A673 (cell line): ENCODE measurements around the gene ASAP3. TPM values are rescaled to one million over a fixed set of nuclear protein-coding genes. Genes with fewer than 3 reads are reported as not detected.

Experiments
- BruUV-seq: library from RNA; stranded (reverse); fragments of 400-500 nt; replicated peaks from 2 replicates; lab custom pipeline; 2021; lab: Mats Ljungman, UMichigan
- CTCF ChIA-PET: fragments of 300-600 bp; sonication (Branson Sonifier 250); formaldehyde crosslinking; loops from one replicate; lab custom pipeline; 2022; ENCODE audit warnings: antibody characterized with exemption; lab: Charles Lee
- POLR2A ChIA-PET: fragments of 300-600 bp; sonication (Branson Sonifier 250); formaldehyde crosslinking; loops from one replicate; lab custom pipeline; 2022; ENCODE audit warnings: antibody characterized with exemption; ENCODE audit not compliant: low non-redundant PET; lab: Charles Lee
- DNase-seq: peaks from one replicate; pipeline ENCODE4 v3.0.0-alpha.2; 2015; ENCODE audit warnings: low spot score
- H3K27ac ChIP-seq: fragments of 200-600 bp; sonication (generic); 2 replicates; pipeline ENCODE4 v1.5.1; 2016; ENCODE audit warnings: mixed run types, low read depth, mild to moderate bottlenecking, mixed read lengths, antibody characterized with exemption, low read length; ENCODE audit not compliant: poor library complexity, severe bottlenecking
- H3K27me3 ChIP-seq: fragments of 200-600 bp; sonication (generic); replicated peaks from 2 replicates; pipeline ENCODE4 v1.6.1; 2017; ENCODE audit warnings: mixed run types, low read depth, mild to moderate bottlenecking, mixed read lengths, antibody characterized with exemption, low read length; ENCODE audit not compliant: insufficient read depth, poor library complexity
- H3K36me3 ChIP-seq: fragments of 200-600 bp; sonication (generic); 2 replicates; pipeline ENCODE4 v1.6.1; 2016; ENCODE audit warnings: mixed run types, mild to moderate bottlenecking, mixed read lengths, antibody characterized with exemption, low read length; ENCODE audit not compliant: insufficient read depth, poor library complexity, severe bottlenecking
- H3K4me1 ChIP-seq: fragments of 200-600 bp; sonication (generic); 2 replicates; pipeline ENCODE4 v1.6.1; 2017; ENCODE audit warnings: mixed run types, mild to moderate bottlenecking, mixed read lengths, antibody characterized with exemption, low read length; ENCODE audit not compliant: insufficient read depth, poor library complexity, severe bottlenecking
- H3K4me3 ChIP-seq: fragments of 200-600 bp; sonication (generic); 2 replicates; pipeline ENCODE4 v1.5.1; 2016; ENCODE audit warnings: low read depth, mixed run types, mild to moderate bottlenecking, mixed read lengths, low read length; ENCODE audit not compliant: poor library complexity, severe bottlenecking
- H3K9me3 ChIP-seq: fragments of 200-600 bp; sonication (generic); 2 replicates; pipeline ENCODE4 v1.6.1; 2016; ENCODE audit warnings: mixed run types, low read depth, mild to moderate bottlenecking, mixed read lengths, antibody characterized with exemption, low read length; ENCODE audit not compliant: poor library complexity, severe bottlenecking
- CTCF ChIP-seq: fragments of 300-800, 200-600 bp; sonication (generic); conservative IDR thresholded peaks from 2 replicates; pipeline ENCODE4 v1.5.1; 2017; ENCODE audit warnings: low read depth, mild to moderate bottlenecking, antibody characterized with exemption, low read length, moderate library complexity, mixed read lengths
- EZH2 ChIP-seq: fragments of 200-600 bp; sonication (generic); IDR thresholded peaks from 2 replicates; pipeline ENCODE4 v1.6.1; 2017; ENCODE audit warnings: borderline replicate concordance, low read depth, mild to moderate bottlenecking, mixed read lengths, antibody characterized with exemption, low read length; ENCODE audit not compliant: poor library complexity, severe bottlenecking
- intact Hi-C: fragments of 100-400 bp; cut with micrococcal nuclease; formaldehyde crosslinking; loops from one replicate; pipeline ENCODE4 v1.10.0; 2022; ENCODE audit not compliant: unreplicated experiment
- total RNA-seq: library from RNA; stranded (reverse); gene quantifications from 2 replicates; pipeline ENCODE4 v1.2.3, GENCODE V29; 2021

ASAP3 gene
- total RNA-seq, 1 experiment from 2014 or later: 7.8 TPM

GRCh38 chr1:23438545-23438944, 45.4 kb downstream of the ASAP3 start:
- ChIA-PET CTCF (no interaction called here), POLR2A (no interaction called here)
- DNase-seq: no peak
- Histone ChIP-seq H3K27ac (no peak overlapping the region), H3K9me3 (no peaks in the 10 kb centered on the region), H3K4me3 (no peak overlapping the region), H3K4me1 (no peaks in the 10 kb centered on the region), H3K27me3 (no peaks in the 10 kb centered on the region), H3K36me3 (no peaks in the 10 kb centered on the region)
- TF ChIP-seq EZH2 (no peak), CTCF (no peak)
- intact Hi-C loops: no loop called here
- BruUV-seq: no TSS peak

- CTCF ChIA-PET: interaction anchor here (0.5 kb wide), 1 partner anchor 459 kb away, joined by 3 read pairs; no protein-coding TSS in a partner anchor
These were observed 46.7 kb downstream of the ASAP3 start for GRCh38 chr1:23437355-23437664.

DNA sequence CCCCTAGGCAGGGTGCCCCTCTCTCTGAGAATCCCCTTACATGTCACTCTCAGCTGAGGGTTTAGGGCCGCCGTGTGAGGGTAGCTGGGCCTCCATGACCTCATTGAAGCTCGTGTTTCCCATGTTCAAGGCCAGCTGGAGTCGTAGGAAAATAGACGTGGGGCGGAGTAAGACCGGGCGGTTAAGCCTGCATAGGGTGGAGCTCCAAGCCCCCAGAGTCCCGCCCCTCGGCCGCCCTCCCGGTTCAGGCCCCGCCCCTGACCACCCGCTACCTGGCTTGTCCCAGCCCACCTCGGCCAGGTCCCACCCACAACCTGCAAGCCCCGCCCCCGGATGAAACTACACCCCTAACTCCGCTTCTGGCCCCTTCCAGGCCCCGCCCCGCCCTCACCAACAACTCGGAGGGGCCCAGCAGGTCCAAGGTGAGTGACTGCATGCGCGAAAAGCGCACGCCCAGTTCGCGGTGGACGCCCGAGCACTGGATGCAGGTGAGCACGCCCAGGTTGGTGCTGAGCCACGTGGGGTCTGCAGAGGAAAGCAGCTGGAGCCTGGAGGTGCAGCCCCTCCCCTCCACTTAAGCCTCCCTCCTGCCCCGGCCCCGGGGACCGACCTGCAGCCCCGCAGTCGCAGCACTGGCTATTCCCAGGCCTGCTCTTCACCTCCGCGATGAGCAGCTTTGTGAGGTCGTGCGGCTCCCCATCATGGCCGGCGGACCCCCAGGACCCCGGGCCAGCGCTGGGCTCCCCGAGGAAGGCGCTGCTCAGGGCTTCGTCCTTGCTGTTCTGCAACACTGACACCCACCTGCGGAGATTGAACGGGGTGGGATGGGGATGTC, 47.2 kb downstream of the ASAP3 start:
- H3K9me3 ChIP-seq: no peaks in the 10 kb centered on the region
- no peak overlapping the region for H3K27ac ChIP-seq
- no TSS peak for BruUV-seq
- H3K27me3 ChIP-seq: no peaks in the 10 kb centered on the region
- no peaks in the 10 kb centered on the region for H3K36me3 ChIP-seq
- intact Hi-C loops: no loop called here
- TF ChIP-seq EZH2 (no peak), CTCF (no peak)
- POLR2A ChIA-PET: no interaction called here
- no peak for DNase-seq
- CTCF ChIA-PET: interaction anchor here (0.5 kb wide), 1 partner anchor 459 kb away, joined by 3 read pairs; no protein-coding TSS in a partner anchor
- H3K4me3 ChIP-seq: no peak overlapping the region
- H3K4me1 ChIP-seq: no peaks in the 10 kb centered on the region

More at GRCh38 chr1:23437355-23437664, 46.7 kb downstream of the ASAP3 start:
- no peak overlapping the region for H3K4me3 ChIP-seq
- no peaks in the 10 kb centered on the region for H3K36me3 ChIP-seq
- intact Hi-C loops: no loop called here
- H3K27me3 ChIP-seq: no peaks in the 10 kb centered on the region
- no TSS peak for BruUV-seq
- TF ChIP-seq EZH2: no peak
- no peak for TF ChIP-seq CTCF
- no peaks in the 10 kb centered on the region for H3K4me1 ChIP-seq
- H3K9me3 ChIP-seq: no peaks in the 10 kb centered on the region
- POLR2A ChIA-PET: no interaction called here
- DNase-seq: no peak
- H3K27ac ChIP-seq: no peak overlapping the region
